Bronchial epithelial cell (primary cell): ENCODE data around the gene VSIG10L. TPM values are rescaled to one million over a fixed set of nuclear protein-coding genes. Genes with fewer than 3 reads are reported as not detected.

ENCODE experiments used
- DNase-seq: peaks from one replicate; pipeline ENCODE4 v3.0.0-alpha.2; 2010; ENCODE audit warnings: low read depth
- FAIRE-seq: peaks from 2 replicates; lab custom pipeline; 2011; peaks lifted over from hg19 to GRCh38; lab: Jason Lieb, UNC
- H3K27me3 ChIP-seq: 2 replicates; pipeline ENCODE4 v1.5.1; 2011; ENCODE audit warnings: low read length; ENCODE audit not compliant: control insufficient read depth, insufficient read depth
- H3K36me3 ChIP-seq: 2 replicates; pipeline ENCODE4 v1.5.1; 2011; ENCODE audit warnings: low read length; ENCODE audit not compliant: control insufficient read depth, insufficient read depth
- H3K4me3 ChIP-seq: 2 replicates; pipeline ENCODE4 v1.5.1; 2011; ENCODE audit warnings: mild to moderate bottlenecking, low read depth, low read length, control low read depth
- total RNA-seq: library from RNA; depleted of rRNA; stranded (reverse); fragments of >200 nt; gene quantifications from 2 replicates; pipeline ENCODE4 v1.2.1, GENCODE V29; 2014
- TF ChIP-seq, protein P1 (sequence below): IDR thresholded peaks from 2 replicates; pipeline ENCODE4 v1.5.1; 2011; ENCODE audit warnings: mild to moderate bottlenecking, moderate library complexity, low read length, control low read depth, inconsistent platforms; ENCODE audit not compliant: insufficient read depth, severe bottlenecking

The VSIG10L gene
- total RNA-seq, 1 donor from 2014 or later = 0.53 TPM

DNA sequence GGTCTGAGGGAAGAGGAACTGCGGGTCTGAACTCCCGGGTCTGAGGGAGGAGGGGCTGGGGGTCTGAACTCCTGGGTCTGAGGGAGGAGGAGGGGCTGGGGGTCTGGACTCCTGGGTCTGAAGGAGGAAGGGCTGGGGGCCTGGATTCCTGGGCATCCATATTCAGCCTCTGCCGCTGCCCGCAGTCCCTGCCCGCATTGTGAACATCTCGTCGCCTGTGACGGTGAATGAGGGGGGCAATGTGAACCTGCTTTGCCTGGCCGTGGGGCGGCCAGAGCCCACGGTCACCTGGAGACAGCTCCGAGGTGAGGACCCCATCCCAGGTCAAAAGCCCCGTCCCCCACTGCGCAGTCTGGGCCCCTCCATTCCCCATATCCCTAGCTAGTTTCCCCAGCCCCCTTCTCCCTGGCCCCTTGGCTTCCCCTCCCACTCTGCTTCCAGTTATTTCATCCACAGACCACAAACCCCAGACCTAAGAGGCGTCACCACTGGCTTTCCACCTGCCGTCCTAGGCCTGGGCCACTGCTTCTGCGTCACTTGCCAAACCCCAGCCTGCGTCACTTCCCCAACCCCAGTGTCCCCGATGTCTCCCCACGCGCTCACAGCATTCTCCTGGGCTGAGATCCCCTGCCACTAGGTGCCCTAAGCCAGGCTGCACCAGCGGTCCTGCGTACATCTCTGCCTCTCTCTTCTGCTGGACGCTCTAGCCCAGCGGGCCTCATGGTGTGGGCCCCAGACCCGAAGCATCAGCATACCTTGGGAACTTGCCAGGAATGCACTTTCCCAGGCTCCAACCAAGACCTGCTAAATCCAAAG is 16.6 kb downstream of the VSIG10L start:
- TF ChIP-seq, protein P1, sequence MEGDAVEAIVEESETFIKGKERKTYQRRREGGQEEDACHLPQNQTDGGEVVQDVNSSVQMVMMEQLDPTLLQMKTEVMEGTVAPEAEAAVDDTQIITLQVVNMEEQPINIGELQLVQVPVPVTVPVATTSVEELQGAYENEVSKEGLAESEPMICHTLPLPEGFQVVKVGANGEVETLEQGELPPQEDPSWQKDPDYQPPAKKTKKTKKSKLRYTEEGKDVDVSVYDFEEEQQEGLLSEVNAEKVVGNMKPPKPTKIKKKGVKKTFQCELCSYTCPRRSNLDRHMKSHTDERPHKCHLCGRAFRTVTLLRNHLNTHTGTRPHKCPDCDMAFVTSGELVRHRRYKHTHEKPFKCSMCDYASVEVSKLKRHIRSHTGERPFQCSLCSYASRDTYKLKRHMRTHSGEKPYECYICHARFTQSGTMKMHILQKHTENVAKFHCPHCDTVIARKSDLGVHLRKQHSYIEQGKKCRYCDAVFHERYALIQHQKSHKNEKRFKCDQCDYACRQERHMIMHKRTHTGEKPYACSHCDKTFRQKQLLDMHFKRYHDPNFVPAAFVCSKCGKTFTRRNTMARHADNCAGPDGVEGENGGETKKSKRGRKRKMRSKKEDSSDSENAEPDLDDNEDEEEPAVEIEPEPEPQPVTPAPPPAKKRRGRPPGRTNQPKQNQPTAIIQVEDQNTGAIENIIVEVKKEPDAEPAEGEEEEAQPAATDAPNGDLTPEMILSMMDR = no peak
- DNase-seq (no peak), FAIRE-seq (no peak)
- Histone ChIP-seq H3K4me3 (no peak overlapping the region), H3K27me3 (peaks cover 2% of the 10 kb centered on the region), H3K36me3 (no peaks in the 10 kb centered on the region)

DNA sequence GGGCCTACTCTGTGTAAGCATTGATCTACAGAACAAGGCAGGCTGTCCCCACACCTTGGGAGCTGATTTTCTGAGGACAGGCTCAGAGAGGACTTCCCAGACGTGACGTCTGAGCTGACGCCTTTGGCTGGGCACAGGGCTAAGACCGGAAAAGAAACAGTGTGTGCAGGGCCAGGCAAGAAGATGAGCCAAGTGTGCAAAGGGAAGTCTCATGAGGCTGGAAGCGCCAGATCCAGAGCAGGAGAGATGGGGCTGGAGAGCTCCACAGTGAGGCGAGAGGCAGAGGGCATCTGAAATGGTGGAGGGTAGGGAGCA is 17.8 kb downstream of the VSIG10L start:
- no peak for FAIRE-seq
- TF ChIP-seq, protein P1 = no peak
- peaks cover 2% of the 10 kb centered on the region for H3K27me3 ChIP-seq

DNA sequence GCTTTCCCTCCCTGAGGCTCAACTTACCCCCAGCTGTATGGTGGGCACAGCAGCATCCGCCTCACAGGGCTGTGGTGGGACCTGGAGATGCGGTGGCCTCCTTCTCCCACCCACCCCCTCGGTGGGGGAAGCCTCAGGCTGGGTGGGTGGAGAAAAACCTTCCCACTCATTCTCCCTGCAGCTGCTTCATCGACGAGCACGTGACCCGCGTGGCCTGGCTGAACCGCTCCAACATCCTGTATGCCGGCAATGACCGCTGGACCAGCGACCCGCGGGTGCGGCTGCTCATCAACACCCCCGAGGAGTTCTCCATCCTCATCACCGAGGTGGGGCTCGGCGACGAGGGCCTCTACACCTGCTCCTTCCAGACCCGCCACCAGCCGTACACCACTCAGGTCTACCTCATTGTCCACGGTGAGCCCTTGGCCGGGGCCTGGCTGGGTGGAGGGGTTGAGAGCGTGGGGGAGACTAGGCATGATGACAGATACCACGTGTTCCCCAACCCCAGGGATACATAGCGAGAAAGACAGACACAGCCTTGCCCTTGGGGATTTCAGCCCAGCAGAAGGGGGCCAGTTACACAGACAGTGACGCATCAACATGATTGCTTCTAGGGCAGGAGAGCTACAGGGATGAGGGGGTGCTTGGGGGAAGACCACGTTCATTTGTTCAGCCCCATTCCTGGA is 18.3 kb downstream of the VSIG10L start:
- FAIRE-seq (no peak), DNase-seq (no peak)
- Histone ChIP-seq H3K27me3 (peaks cover 2% of the 10 kb centered on the region), H3K4me3 (no peak overlapping the region), H3K36me3 (no peaks in the 10 kb centered on the region)
- TF ChIP-seq, protein P1 = no peak

More for the DNA sequence above, 17.8 kb downstream of the VSIG10L start:
- no peak for DNase-seq
- no peaks in the 10 kb centered on the region for H3K36me3 ChIP-seq
- H3K4me3 ChIP-seq = no peak overlapping the region

DNA sequence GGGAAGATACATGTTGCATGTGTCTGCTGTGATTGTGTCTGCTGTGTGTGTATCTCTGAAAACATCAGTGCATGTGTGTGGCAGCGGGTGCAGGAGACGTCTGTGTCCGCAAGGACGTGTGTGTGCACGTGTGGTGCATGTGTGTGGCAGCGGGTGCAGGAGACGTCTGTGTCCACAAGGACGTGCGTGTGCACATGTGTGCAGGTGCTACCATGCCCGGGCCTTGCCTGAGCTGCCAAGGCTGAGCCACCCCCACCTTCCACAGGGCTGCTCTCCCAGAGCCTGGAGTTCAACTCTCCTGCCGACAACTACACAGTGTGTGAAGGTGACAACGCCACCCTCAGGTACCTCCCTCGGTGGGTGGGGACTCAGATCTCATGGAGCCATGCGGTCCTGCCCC is 20.1 kb downstream of the VSIG10L start:
- FAIRE-seq = no peak
- no peaks in the 10 kb centered on the region for H3K27me3 ChIP-seq
- TF ChIP-seq, protein P1 = no peak
- H3K4me3 ChIP-seq = no peak overlapping the region
- no peaks in the 10 kb centered on the region for H3K36me3 ChIP-seq
- DNase-seq = no peak

DNA sequence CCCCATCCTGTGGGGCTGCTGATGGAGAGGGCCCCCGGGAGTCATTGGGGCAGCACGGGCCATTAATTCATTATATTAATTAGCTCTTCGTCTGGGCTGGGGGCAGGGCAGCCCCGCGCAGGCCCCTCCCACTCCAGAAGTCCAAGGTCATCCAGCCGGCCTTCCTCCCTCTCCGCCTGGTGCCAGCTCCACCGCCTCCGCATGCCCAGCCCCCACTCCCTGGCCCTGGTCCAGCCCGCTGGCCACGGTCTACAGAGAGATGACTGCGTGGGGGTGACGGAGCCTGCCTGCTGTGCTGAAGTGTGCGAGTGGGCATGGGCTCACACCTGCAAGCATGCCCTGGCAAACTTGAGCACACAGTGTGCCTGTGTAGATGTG is 21.7 kb downstream of the VSIG10L start:
- no peak for FAIRE-seq
- no peaks in the 10 kb centered on the region for H3K27me3 ChIP-seq
- H3K36me3 ChIP-seq = no peaks in the 10 kb centered on the region

More for the DNA sequence above, 21.7 kb downstream of the VSIG10L start:
- DNase-seq = no peak
- H3K4me3 ChIP-seq = no peak overlapping the region
- TF ChIP-seq, protein P1 = no peak
